Activated T-cell treated with anti-CD3 and anti-CD28 coated beads for 24 hours (primary cell): Measurements from ENCODE around the gene ELOB.

Experiments
- DNase-seq: peaks from one replicate; pipeline ENCODE4 v3.0.0-alpha.2; 2020; ENCODE audit warnings: low read depth

ELOB gene

GRCh38 chr16:2810651-2811050 is 33.6 kb upstream of the ELOB start:
- DNase-seq: no peak

GRCh38 chr16:2809149-2809760 is 32.2 kb upstream of the ELOB start:
- DNase-seq: no peak

- DNase-seq: no peak
These were observed 31.1 kb upstream of the ELOB start for GRCh38 chr16:2808181-2808580.

- no peak for DNase-seq
These were observed 29.2 kb upstream of the ELOB start for GRCh38 chr16:2806286-2806685.

GRCh38 chr16:2804728-2805127 is 27.6 kb upstream of the ELOB start:
- no peak for DNase-seq

GRCh38 chr16:2803545-2804195 is 26.6 kb upstream of the ELOB start:
- DNase-seq: no peak

- no peak for DNase-seq
These were observed 22.8 kb upstream of the ELOB start for GRCh38 chr16:2799859-2800226.

- DNase-seq: no peak
These were observed 22.3 kb upstream of the ELOB start for GRCh38 chr16:2799205-2799858.

- no peak for DNase-seq
These were observed 21.7 kb upstream of the ELOB start for GRCh38 chr16:2798723-2799204.

GRCh38 chr16:2795395-2796143 is 18.5 kb upstream of the ELOB start:
- no peak for DNase-seq

- DNase-seq: no peak
These were observed 15.9 kb upstream of the ELOB start for GRCh38 chr16:2792940-2793339.

- no peak for DNase-seq
These were observed 14.1 kb upstream of the ELOB start for GRCh38 chr16:2791174-2791573.

- DNase-seq: no peak
These were observed 13.6 kb upstream of the ELOB start for GRCh38 chr16:2790631-2791030.

- DNase-seq: no peak
These were observed 10.9 kb upstream of the ELOB start for GRCh38 chr16:2787961-2788360.

- no peak for DNase-seq
These were observed 10.3 kb upstream of the ELOB start, which contains the start of gene PRSS33 for GRCh38 chr16:2787406-2787805. Gene PRSS33, minus strand, starts transcription at chr16:2787560. Its CDS starts 1,013 bp downstream, at chr16:2786547.

GRCh38 chr16:2786826-2787151 is 9.7 kb upstream of the ELOB start:
- DNase-seq: no peak

- DNase-seq: no peak
These were observed 9.2 kb upstream of the ELOB start for GRCh38 chr16:2786061-2786825.

- DNase-seq: peak; percentile 31
These were observed 8.3 kb upstream of the ELOB start for GRCh38 chr16:2785101-2785991.

- DNase-seq: no peak
These were observed 7.4 kb upstream of the ELOB start for GRCh38 chr16:2784358-2785100.
